GM18867 (cell line): Measurements from ENCODE around the gene ADAMTS2.

Experiments
- ATAC-seq: cut with Tn5 transposase; IDR thresholded peaks from one replicate; pipeline ENCODE4 v1.9.1; 2021; ENCODE audit warnings: mild to moderate bottlenecking, moderate library complexity; ENCODE audit not compliant: unreplicated experiment

Gene ADAMTS2

GRCh38 chr5:179313849-179314521 is 31.3 kb downstream of the ADAMTS2 start:
- ATAC-seq, result no peak

GRCh38 chr5:179312557-179313235 is 32.6 kb downstream of the ADAMTS2 start:
- ATAC-seq, result no peak

DNA sequence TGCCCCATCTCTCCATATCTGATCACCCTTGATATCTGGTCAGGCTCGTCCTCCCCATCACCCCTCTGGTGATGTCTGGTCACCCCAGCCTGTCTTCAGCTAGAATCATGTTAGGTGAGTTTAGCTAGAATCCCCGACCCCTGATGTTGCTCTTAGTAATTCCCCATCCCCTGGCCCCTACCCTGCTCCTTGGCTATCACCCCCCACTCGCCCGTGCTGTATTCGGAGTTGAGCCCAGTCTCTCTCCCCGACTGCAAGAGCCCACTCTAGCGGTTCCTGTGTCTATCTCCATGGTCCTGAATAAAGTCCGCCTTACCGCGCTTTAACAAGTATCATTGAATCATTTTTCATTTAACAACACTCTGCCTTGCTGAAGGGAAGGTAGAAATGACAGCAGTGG is 33.7 kb downstream of the ADAMTS2 start:
- ATAC-seq, result no peak

GRCh38 chr5:179311091-179311470 is 34.2 kb downstream of the ADAMTS2 start:
- no peak for ATAC-seq

GRCh38 chr5:179310439-179311090 is 34.7 kb downstream of the ADAMTS2 start:
- ATAC-seq, result no peak

DNA sequence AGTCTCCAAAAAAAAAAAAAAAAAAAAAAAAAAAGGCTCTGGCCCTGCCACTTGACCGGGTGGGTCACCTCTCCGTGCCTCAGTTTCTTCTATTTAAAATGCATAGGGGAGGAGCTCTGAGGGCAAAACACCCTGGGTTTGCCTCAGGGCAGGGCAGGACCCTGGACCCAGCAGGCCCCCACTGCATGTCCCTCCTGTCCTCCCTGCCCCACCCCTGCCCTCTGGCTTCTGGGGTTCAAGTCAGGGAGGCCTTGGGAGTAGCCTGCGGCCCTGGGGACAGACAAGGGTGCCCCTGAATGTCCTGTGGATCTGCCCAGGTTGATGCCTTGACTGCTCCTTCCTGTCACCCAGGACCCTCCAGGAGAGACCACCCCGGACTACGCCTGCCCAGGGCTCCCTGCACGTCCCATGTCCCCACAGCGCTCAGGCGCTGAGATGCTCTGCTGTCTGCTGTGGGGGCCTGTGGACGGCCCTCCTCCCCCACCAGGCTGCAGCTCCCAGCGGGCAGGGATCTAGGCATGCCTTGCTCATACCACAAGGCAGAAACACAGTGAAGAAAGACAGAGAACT is 35.4 kb downstream of the ADAMTS2 start:
- no peak for ATAC-seq

- no peak for ATAC-seq
Measured at GRCh38 chr5:179309383-179309670, 35.9 kb downstream of the ADAMTS2 start.

DNA sequence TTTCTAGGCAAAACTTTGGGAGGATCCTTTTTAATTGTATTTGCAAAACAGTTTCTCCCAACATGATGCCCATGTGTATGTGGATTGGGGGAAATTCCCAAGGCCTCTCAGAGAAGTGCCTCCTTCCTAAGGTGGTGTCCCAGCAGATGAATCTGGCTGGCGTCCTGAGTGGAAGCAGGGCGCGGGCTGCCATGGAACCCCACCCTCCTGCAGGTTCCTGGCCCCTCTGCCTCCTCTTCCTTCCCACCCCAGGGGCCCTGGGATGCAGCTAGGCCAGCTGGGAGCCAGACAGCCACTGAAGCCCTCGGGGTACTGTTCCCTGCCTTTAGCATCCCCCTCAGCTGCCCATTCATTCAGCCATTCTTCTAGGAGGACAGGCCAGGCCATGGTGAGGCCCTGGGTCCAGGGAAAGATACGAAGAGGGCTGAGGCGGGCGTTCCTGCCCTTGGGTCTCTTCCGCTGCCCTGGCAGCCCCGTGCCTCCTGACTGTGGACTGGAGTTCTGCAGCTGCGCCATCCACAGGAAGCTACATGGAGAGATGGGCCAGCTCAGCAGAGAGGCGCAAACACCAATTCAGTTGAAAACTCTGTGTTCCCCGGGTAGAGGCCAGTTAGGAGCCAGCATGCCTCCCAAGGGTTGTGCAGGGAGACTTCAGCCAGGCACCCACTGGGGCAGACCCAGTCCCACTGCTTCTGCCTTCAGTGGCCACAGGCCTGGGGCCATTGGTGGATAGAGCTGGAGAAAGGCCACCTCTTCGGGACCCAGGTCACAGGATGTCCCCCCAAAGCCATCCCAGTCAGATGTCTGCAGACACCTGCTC is 36.5 kb downstream of the ADAMTS2 start:
- ATAC-seq, result no peak

- no peak for ATAC-seq
Measured at GRCh38 chr5:179307931-179308471, 37.3 kb downstream of the ADAMTS2 start.

- ATAC-seq, result no peak
Measured at GRCh38 chr5:179307013-179307800, 38.1 kb downstream of the ADAMTS2 start.

DNA sequence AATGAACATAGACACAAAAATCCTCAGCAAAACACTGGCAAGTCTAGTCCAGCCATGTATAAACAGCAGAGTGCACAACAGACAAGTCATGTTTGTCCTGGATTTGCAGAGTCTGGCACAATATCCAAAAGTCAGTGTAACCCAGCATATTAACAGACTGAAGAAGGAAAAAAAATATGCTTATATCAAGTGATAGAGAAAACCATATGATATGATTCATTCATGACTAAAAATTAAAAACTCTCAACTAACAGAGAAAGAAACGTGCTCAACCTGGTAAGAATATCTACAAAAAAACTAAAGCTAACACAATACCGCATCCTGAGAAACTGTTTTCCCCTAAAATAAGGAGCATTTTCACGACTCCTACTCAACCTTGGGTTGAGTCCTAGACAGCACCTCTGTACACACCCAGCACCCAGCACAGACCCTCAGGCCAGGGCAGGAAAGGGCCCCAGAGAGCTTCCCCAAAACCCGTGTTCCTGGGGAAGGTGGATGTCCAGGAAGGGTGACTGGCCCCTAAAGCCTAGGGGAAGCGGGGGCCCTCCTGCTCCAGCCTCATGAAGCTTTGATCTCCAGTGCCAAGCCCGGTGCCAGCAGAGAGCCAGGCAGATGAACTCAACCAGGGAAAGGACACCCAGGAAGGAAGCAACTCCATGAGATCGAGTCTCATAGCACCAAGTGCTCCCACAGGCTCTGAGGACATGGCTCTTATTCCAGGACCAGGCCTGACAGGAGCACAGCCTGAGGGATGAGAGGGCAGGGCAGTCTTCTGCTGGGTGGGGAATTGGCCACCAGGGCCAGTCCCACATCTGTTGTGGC is 38.9 kb downstream of the ADAMTS2 start:
- no peak for ATAC-seq

DNA sequence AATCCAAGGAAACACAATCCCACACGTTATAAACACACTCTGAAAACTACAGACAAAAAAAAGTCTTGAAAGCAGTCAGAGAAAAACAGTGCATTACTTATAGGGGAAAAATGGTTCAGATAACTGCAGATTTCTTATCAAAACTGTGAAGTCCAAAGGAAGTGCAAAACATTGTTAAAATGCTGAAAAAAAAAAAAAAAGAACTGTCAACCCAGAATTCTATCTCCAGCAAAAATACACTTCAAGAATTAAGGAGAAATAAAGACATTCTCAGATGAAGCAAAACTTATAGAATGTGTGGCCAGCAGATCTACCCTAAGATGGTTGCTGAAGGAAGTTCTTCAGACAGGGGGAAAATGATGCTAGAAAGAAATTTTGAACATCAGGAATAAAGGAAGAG is 40.4 kb downstream of the ADAMTS2 start:
- ATAC-seq, result no peak

GRCh38 chr5:179304466-179304865 is 40.8 kb downstream of the ADAMTS2 start:
- no peak for ATAC-seq

DNA sequence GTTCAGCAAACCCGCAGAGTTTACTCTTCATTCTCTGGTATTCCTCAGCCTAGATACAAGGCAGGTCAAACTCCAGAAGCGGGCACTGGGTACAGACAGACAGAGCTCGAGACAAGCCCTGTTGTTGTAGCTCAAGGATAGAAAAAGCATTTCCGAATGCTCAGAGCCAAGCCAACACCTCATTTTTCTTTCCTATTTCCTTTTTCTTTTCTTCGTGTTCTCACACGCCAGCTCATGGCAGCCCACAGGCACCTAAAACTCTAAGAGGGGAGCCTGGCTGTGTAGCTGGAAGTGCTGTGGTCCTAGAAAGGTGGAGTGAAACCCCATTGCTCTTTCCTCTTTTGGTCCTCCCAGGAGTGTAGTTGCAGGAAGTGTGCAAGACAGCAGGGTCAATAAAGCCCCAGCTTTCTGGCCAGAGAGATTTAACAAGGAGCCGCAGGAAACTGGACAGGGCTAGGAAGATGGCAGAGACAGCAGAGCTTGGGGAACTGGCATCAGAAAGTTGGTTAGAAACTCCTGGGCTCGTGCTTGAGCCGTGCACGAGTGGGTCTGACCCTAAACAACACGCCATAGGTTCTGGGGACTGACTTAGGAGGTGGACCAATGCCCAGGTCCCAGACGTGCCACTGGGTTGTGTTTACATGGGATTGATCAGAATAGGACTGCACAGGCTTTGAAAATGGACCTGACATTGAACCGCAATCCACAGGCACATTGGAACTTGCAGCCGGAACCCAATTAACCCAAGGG is 41.6 kb downstream of the ADAMTS2 start:
- no peak for ATAC-seq

DNA sequence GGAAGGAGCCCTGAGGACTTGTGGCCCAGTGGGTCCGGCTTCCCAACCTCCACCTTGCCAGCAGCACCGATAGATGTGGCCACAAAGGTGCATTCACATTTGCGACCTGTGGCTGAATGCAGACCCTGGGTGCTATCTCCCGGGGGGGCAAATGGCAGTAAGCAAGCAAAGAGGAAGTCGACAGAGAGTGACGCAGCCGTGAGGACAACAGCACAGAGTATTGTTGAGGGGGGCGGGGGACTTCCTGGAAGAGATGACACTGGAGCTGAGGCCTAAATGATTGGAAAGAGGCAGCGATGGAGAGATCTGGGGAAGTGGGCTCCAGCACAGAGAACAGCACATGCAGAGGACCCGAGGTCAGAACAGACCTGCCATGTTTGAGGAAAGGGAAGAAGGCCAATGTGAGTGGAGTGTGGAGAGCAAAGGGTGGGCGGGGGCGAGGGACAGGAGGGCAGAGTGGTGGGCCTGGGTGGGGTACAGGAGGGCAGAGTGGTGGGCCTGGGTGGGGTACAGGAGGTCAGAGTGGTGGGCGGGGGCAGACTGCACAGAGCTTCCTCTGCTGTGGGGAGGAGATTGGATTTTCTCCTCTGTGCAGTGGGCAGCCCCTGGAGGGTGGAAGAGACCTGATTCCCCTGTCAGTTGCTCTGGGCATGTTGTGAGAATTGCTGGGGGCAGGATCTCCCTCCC is 42.6 kb downstream of the ADAMTS2 start:
- ATAC-seq, result no peak

DNA sequence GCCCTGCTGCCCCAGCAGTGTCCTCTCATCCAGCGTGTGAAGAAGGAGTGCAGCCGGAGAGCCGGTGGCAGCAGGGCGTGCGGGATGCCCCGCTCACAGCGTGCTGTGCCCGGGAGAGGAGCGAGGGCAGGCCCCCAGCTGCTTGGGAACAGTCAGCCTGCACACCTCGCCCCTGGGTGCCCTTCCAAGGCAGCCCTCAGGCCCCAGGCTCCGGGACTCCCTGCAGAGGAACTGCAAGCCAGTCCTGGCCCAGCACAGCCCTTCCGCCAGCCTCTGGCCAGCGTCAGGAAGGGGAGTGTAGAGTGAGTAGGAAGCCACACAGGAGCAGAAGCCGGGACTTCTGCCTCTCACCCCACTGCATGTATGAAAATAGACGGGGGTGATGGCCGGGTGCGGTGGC is 43.5 kb downstream of the ADAMTS2 start:
- no peak for ATAC-seq

DNA sequence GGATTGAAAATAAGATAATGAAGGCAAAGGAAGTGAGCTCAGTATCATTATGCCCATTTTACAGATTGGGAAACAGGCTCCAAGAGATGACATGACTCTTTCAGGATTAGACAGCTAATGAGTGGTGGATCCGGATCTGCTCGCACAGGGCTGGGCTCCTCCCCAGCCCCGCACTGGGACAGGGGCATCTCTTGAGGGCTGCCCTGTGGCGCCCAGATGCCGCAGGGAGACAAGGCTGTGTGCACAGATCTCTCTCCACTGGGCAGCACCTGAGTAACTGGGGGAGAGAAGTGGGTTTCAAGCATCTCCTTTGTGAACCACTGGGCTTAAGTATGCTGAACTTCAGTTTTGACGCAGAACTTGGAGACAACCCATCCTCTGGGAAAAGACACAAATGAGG is 43.9 kb downstream of the ADAMTS2 start:
- no peak for ATAC-seq

DNA sequence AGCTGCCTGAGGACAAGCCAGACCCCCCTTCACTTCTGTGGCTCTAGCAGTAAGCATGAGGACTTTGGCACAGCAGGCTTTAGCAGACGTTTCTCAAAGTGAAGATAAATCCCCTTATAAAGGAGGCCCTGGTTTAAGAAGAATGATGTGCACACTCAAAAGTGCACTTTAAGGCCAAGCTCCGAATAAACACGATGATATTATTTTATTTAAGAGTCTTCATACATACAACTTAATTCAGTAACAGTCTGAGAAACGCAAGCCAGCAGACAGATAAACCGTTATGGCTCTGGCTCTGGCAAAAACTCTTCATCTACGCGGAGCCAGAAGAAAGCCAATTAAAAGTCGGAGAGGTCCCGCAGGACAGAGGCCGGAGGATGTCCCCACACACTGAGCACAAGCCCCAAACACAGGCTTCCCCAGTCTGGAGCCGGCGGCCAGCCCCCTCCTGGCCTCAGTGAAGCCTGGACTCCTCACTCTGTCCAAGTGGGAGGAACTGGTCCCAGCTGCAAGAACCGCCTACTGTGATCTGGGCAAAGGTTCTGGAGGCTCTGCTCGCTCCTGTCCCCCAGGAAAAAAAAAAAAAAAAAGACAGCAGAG is 44.6 kb downstream of the ADAMTS2 start:
- ATAC-seq, result no peak
